T-cell (primary cell): Measurements from ENCODE around the gene MAP3K10. TPM values are rescaled to one million over a fixed set of nuclear protein-coding genes. Genes with fewer than 3 reads are reported as not detected.

Source experiments
- ATAC-seq, 4 experiments: fragments of 200-7000 bp in 3 of 4; fragments of 150-1000 bp in 1 of 4; cut with Tn5 transposase; replicated peaks in 1 of 4; 1 replicate in 3 of 4; 2 replicates in 1 of 4; pipeline ENCODE4 v1.10.0; 2021; ENCODE audit warnings: moderate library complexity in 3 of 4, mild to moderate bottlenecking in 2 of 4, moderate number of reproducible peaks in 1 of 4
- CTCF ChIA-PET, 2 donors: fragments of 300-600 bp; sonication (Branson Sonifier 250); formaldehyde crosslinking; loops; one replicate each; lab custom pipeline; 2022; ENCODE audit warnings: antibody characterized with exemption in 2 of 2; lab: Charles Lee
- POLR2A ChIA-PET, 2 donors: fragments of 300-600 bp; sonication (Branson Sonifier 250); formaldehyde crosslinking; loops; one replicate each; lab custom pipeline; 2022; ENCODE audit warnings: antibody characterized with exemption in 2 of 2; lab: Charles Lee
- DNase-seq, 35 experiments: peaks; one replicate each; pipeline versions ENCODE4 v3.0.0 to v3.0.0-alpha.2; 2013 to 2023
- H3K27ac ChIP-seq: one replicate; pipeline ENCODE4 v1.5.1; 2013; ENCODE audit warnings: low read length
- H3K27me3 ChIP-seq, 2 experiments: replicated peaks in 1 of 2; 1 replicate in 1 of 2; 2 replicates in 1 of 2; pipeline versions ENCODE4 v1.6.1 to v1.7.0; 2013; ENCODE audit warnings: low read length in 1 of 2, mixed read lengths in 1 of 2; ENCODE audit not compliant: control insufficient read depth in 2 of 2, insufficient read depth in 2 of 2; ENCODE audit errors: extremely low read depth in 1 of 2
- H3K36me3 ChIP-seq, 2 donors: 1 replicate in 1 of 2; 2 replicates in 1 of 2; pipeline versions ENCODE4 v1.6.1 to v1.7.0; 2013; ENCODE audit warnings: low read length in 1 of 2; ENCODE audit not compliant: control insufficient read depth in 2 of 2, insufficient read depth in 1 of 2; ENCODE audit errors: extremely low read depth in 1 of 2
- H3K4me1 ChIP-seq, 2 experiments: 1 replicate in 1 of 2; 2 replicates in 1 of 2; pipeline versions ENCODE4 v1.6.1 to v1.7.0; 2013; ENCODE audit warnings: low read length in 2 of 2, mixed read lengths in 1 of 2; ENCODE audit not compliant: insufficient read depth in 2 of 2, control insufficient read depth in 1 of 2; ENCODE audit errors: extremely low read depth in 1 of 2
- H3K4me3 ChIP-seq, 2 donors: 1 replicate in 1 of 2; 2 replicates in 1 of 2; pipeline versions ENCODE4 v1.5.1 to v1.7.0; 2013; ENCODE audit warnings: mild to moderate bottlenecking in 2 of 2, low read length in 1 of 2, moderate library complexity in 1 of 2; ENCODE audit not compliant: control insufficient read depth in 1 of 2; ENCODE audit errors: extremely low read depth in 1 of 2
- H3K9me3 ChIP-seq: 2 replicates; pipeline ENCODE4 v1.7.0; 2013
- H3K27ac Mint-ChIP-seq, 2 donors: one replicate each; pipeline ENCODE4 v1.8.0; 2020 to 2021; ENCODE audit warnings: mild to moderate bottlenecking in 2 of 2, mixed read lengths in 2 of 2
- H3K27me3 Mint-ChIP-seq, 2 donors: one replicate each; pipeline ENCODE4 v1.8.0; 2021 to 2022; ENCODE audit warnings: mixed read lengths in 2 of 2
- H3K36me3 Mint-ChIP-seq: one replicate; pipeline ENCODE4 v1.8.0; 2021; ENCODE audit warnings: mixed read lengths
- H3K4me1 Mint-ChIP-seq, 3 donors: one replicate each; pipeline ENCODE4 v1.8.0; 2020 to 2022; ENCODE audit warnings: mixed read lengths in 3 of 3, mild to moderate bottlenecking in 1 of 3
- H3K4me3 Mint-ChIP-seq, 3 donors: one replicate each; pipeline ENCODE4 v1.8.0; 2020 to 2022; ENCODE audit warnings: mild to moderate bottlenecking in 3 of 3, mixed read lengths in 3 of 3, moderate library complexity in 3 of 3
- H3K9me3 Mint-ChIP-seq, 3 donors: one replicate each; pipeline ENCODE4 v1.8.0; 2020 to 2022; ENCODE audit warnings: mixed read lengths in 3 of 3
- WGBS: methylation state at CpG from one replicate; pipeline ENCODE4 v1.1.5; 2013; ENCODE audit warnings: missing lambda C conversion rate; ENCODE audit not compliant: insufficient coverage; 5-methylcytosine and 5-hydroxymethylcytosine counted together
- total RNA-seq, 35 experiments: library from RNA in 6 of 35; stranded (reverse) in 6 of 35; fragments of 120-200 nt in 1 of 35; gene quantifications; one replicate each; pipeline versions ENCODE4 v1.2.1 to v1.2.4 and lab custom pipeline; 2013 to 2026

Gene MAP3K10
- total RNA-seq, 5 donors from 2014 or later (not counting 1 experiment from before 2014, with no cell fraction given): 20.9 to 39.6 (median 33.0) TPM

DNA sequence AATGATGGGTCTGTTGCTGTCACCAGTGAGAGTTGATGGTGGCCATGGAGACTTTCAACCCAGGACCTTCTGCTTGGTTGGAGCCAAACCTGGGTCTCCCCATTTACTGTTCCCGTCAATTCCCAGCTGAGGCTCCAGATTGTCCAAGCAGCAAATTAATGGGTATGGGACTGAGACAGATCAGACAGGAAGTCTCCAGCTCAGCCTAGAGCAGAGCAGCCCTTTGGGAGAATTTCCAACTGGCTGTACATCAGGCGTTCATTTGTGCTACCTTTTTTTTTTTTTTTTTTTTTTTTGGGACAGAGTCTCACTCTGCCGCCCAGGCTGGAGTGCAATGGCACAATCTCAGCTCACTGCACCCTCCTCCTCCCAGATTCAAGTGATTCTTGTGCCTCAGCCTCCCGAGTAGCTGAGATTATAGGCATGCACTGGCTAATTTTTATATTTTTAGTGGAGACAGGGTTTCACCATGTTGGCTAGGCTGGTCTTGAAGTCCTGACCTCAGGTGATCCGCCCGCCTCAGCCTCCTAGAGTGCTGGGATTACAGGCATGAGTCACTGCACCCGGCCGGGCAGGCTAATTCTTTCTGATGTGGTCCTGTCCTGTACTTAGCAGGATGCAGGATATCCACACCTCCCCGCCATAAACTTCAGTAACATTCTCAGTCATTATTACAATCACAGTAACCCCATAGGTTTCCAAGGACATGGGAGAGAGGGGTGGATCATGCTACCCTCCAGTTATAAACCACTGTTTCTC, 9.3 kb downstream of the MAP3K10 start:
- ChIA-PET CTCF (no interaction called here), POLR2A (interaction anchor here in 1 of 2 donors (0.6 kb wide), 1 partner anchor 1553 kb away, joined by 3 read pairs; the partner anchor contains the start of gene ACTN4)
- H3K4me3 Mint-ChIP-seq: no peak overlapping the region

DNA sequence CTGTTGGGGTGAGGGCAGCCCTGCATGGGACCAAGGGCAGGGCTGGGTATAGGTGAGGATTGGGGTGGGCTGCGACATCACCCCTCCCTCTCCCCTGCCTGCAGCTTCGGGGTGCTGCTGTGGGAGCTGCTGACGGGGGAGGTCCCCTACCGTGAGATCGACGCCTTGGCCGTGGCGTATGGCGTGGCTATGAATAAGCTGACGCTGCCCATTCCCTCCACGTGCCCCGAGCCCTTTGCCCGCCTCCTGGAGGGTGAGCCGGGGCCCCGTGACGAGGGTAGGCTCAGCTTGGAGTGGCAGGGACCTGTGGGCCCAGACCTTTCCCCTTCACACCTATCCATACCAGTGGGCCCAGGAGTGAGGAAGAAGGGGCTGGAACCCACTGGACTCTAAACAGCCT, 13.2 kb downstream of the MAP3K10 start:
- Histone ChIP-seq H3K9me3 (no peaks in the 10 kb centered on the region), H3K36me3 (peaks cover 12 to 27% of the 10 kb centered on the region in 2 donors), H3K27ac (no peak overlapping the region), H3K27me3 (no peaks in the 10 kb centered on the region), H3K4me3 (no peak overlapping the region), H3K4me1 (no peaks in the 10 kb centered on the region)
- POLR2A ChIA-PET: no interaction called here
- peaks cover 31% of the 10 kb centered on the region for H3K36me3 Mint-ChIP-seq
- CTCF ChIA-PET: no interaction called here
- DNase-seq: no peak
- no peaks in the 10 kb centered on the region for H3K4me1 Mint-ChIP-seq
- H3K27ac Mint-ChIP-seq: no peak overlapping the region
- no peaks in the 10 kb centered on the region for H3K9me3 Mint-ChIP-seq
- H3K27me3 Mint-ChIP-seq: no peaks in the 10 kb centered on the region
- no peak overlapping the region for H3K4me3 Mint-ChIP-seq
- no peak for ATAC-seq
- WGBS: 100% methylated on average over 4 of the region's 16 CpGs

More for the DNA sequence above, 9.3 kb downstream of the MAP3K10 start:
- H3K27me3 ChIP-seq: no peaks in the 10 kb centered on the region
- no peak overlapping the region for H3K4me3 ChIP-seq
- Mint-ChIP-seq H3K36me3 (peaks cover 20% of the 10 kb centered on the region), H3K4me1 (peaks cover 0 to 2% (median 0%) of the 10 kb centered on the region in 3 donors), H3K27ac (no peak overlapping the region), H3K9me3 (no peaks in the 10 kb centered on the region), H3K27me3 (no peaks in the 10 kb centered on the region)
- H3K36me3 ChIP-seq: peaks cover 7 to 17% of the 10 kb centered on the region in 2 donors
- no peak for DNase-seq
- WGBS: 94% methylated on average over 2 of the region's 9 CpGs
- H3K4me1 ChIP-seq: no peaks in the 10 kb centered on the region
- no peak for ATAC-seq
- no peaks in the 10 kb centered on the region for H3K9me3 ChIP-seq
- no peak overlapping the region for H3K27ac ChIP-seq

DNA sequence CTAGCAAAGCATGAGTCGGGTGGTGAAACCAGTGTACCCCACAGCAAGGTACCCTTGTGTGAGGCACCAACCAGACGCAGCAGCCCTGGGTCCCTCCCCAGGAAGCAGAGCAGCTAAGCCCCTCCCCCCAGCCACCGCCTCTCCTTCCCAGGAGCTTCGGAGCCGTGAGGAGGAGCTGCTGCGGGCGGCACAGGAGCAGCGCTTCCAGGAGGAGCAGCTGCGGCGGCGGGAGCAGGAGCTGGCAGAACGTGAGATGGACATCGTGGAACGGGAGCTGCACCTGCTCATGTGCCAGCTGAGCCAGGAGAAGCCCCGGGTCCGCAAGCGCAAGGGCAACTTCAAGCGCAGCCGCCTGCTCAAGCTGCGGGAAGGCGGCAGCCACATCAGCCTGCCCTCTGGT, 14.5 kb downstream of the MAP3K10 start:
- POLR2A ChIA-PET: no interaction called here
- no peaks in the 10 kb centered on the region for H3K27me3 Mint-ChIP-seq

DNA sequence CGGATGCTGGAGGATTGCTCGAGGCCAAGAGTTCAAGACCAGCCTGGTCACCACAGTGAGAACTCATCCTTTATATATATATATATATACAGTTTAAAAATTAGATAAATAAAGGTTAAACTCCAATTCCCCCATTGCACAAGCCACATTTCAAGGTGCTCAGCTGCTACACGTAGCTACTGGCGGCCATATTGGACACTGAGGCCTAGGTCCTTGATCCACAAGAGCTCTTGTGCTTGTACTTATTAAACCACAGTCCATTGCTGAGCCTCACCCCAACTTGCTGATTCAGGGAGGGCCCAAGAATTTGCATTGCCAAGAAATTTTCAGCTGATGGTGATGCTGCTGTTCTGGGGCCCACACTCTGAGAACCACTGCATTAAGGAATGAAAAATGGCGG, 17.4 kb downstream of the MAP3K10 start:
- H3K4me3 Mint-ChIP-seq: no peak overlapping the region
- H3K27ac Mint-ChIP-seq: no peak overlapping the region
- ChIA-PET POLR2A (no interaction called here), CTCF (no interaction called here)
- no peaks in the 10 kb centered on the region for H3K27me3 Mint-ChIP-seq
- no peaks in the 10 kb centered on the region for H3K4me1 Mint-ChIP-seq
- no peaks in the 10 kb centered on the region for H3K9me3 Mint-ChIP-seq
- Histone ChIP-seq H3K4me3 (no peak overlapping the region), H3K9me3 (no peaks in the 10 kb centered on the region), H3K36me3 (peaks cover 23 to 25% of the 10 kb centered on the region in 2 donors), H3K4me1 (no peaks in the 10 kb centered on the region), H3K27me3 (no peaks in the 10 kb centered on the region), H3K27ac (no peak overlapping the region)
- no peak for DNase-seq
- H3K36me3 Mint-ChIP-seq: peaks cover 36% of the 10 kb centered on the region
- no peak for ATAC-seq
- WGBS: 92% methylated on average over 3 of the region's 5 CpGs

More for the DNA sequence above, 14.5 kb downstream of the MAP3K10 start:
- Histone ChIP-seq H3K27ac (no peak overlapping the region), H3K4me1 (no peaks in the 10 kb centered on the region), H3K4me3 (no peak overlapping the region), H3K36me3 (peaks cover 23 to 27% of the 10 kb centered on the region in 2 donors), H3K27me3 (no peaks in the 10 kb centered on the region), H3K9me3 (no peaks in the 10 kb centered on the region)
- Mint-ChIP-seq H3K9me3 (no peaks in the 10 kb centered on the region), H3K4me1 (no peaks in the 10 kb centered on the region), H3K27ac (no peak overlapping the region), H3K36me3 (peaks cover 31% of the 10 kb centered on the region), H3K4me3 (no peak overlapping the region)
- WGBS: 98% methylated on average over 15 of the region's 21 CpGs
- ATAC-seq: no peak
- CTCF ChIA-PET: no interaction called here
- DNase-seq: no peak

DNA sequence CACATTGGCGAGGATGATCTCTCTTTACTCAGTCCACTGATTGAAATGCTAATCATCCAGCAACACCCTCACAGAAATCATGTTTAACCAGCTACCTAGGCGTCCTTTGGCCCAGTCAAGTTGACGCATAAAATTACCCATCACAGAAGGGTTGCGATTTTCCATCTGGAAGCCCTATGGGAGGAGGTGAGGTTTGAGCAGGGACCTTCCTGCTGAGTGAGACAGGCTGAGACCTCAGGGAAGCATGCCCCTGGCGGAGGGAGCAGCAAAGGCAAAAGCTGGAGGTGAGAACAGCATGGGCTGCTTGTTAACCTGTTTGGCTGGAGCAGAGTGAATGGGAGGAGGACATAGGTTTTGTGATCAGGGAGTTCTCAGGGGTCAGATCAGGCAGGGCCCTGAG, 19.7 kb downstream of the MAP3K10 start:
- H3K4me3 Mint-ChIP-seq: no peak overlapping the region
- peaks cover 0 to 2% of the 10 kb centered on the region in 2 experiments for H3K27me3 ChIP-seq
- peaks cover 12 to 14% of the 10 kb centered on the region in 2 donors for H3K36me3 ChIP-seq
- no peak for ATAC-seq
- ChIA-PET POLR2A (no interaction called here), CTCF (no interaction called here)
- H3K27me3 Mint-ChIP-seq: peaks cover 0 to 2% of the 10 kb centered on the region in 2 donors
- H3K36me3 Mint-ChIP-seq: peaks cover 25% of the 10 kb centered on the region
- no peak overlapping the region for H3K27ac Mint-ChIP-seq
- DNase-seq: no peak
- no peak overlapping the region for H3K27ac ChIP-seq
- no peaks in the 10 kb centered on the region for H3K9me3 Mint-ChIP-seq
- 90% methylated on average over 2 of the region's 5 CpGs for WGBS
- H3K4me1 ChIP-seq: no peaks in the 10 kb centered on the region
- no peaks in the 10 kb centered on the region for H3K4me1 Mint-ChIP-seq
- no peaks in the 10 kb centered on the region for H3K9me3 ChIP-seq
- H3K4me3 ChIP-seq: no peak overlapping the region

DNA sequence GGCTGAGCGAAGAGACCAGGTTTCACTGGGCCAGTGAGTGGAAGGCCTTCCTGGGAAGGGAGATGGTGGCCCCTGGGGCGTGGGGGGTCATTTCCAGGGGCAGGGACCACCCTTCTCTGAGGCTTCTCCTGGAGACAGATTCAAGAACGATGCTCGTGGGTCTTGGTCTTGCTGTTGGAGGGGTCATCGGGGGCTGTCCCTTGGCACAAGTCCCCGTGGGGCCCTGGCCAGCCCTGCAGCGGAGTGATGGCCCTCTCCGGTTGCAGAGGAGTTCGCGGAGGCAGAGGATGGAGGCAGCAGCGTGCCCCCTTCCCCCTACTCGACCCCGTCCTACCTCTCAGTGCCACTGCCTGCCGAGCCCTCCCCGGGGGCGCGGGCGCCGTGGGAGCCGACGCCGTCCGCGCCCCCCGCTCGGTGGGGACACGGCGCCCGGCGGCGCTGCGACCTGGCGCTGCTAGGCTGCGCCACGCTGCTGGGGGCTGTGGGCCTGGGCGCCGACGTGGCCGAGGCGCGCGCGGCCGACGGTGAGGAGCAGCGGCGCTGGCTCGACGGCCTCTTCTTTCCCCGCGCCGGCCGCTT, 22.1 kb downstream of the MAP3K10 start:
- peaks cover 18% of the 10 kb centered on the region for H3K36me3 Mint-ChIP-seq
- peaks cover 8 to 23% of the 10 kb centered on the region in 2 experiments for H3K27me3 ChIP-seq
- no peak overlapping the region for H3K4me3 ChIP-seq
- WGBS: 97% methylated on average over 47 of the region's 53 CpGs
- H3K4me1 ChIP-seq: peaks cover 0 to 14% of the 10 kb centered on the region in 2 experiments
- POLR2A ChIA-PET: no interaction called here
- H3K36me3 ChIP-seq: peaks cover 10 to 11% of the 10 kb centered on the region in 2 donors
- no peaks in the 10 kb centered on the region for H3K9me3 Mint-ChIP-seq
- ATAC-seq (no peak), DNase-seq (no peak)
- H3K9me3 ChIP-seq: no peaks in the 10 kb centered on the region
- peaks cover 0 to 7% (median 4%) of the 10 kb centered on the region in 3 donors for H3K4me1 Mint-ChIP-seq
- H3K4me3 Mint-ChIP-seq: no peak overlapping the region
- no peak overlapping the region for H3K27ac Mint-ChIP-seq
- H3K27ac ChIP-seq: no peak overlapping the region
- CTCF ChIA-PET: no interaction called here
- H3K27me3 Mint-ChIP-seq: peaks cover 9 to 18% of the 10 kb centered on the region in 2 donors
